MM.1S (cell line): ENCODE data around the gene RFPL3.

Experiments used
- DNase-seq: peaks from one replicate; pipeline ENCODE4 v3.0.0-alpha.2; 2015
- H2AFZ ChIP-seq: fragments of 300-600 bp; sonication (generic); 2 replicates; pipeline ENCODE4 v1.6.0; 2016; ENCODE audit warnings: antibody characterized with exemption, low read length
- H3F3A ChIP-seq: fragments of 300-600 bp; sonication (generic); 2 replicates; pipeline ENCODE4 v1.6.1; 2016; ENCODE audit warnings: mild to moderate bottlenecking, antibody characterized with exemption, low read length, moderate library complexity, mixed read lengths; ENCODE audit not compliant: insufficient read depth
- H3K27ac ChIP-seq: fragments of 300-600 bp; sonication (generic); 2 replicates; pipeline ENCODE4 v1.5.1; 2016; ENCODE audit warnings: mild to moderate bottlenecking, low read length
- H3K27me3 ChIP-seq: fragments of 300-600 bp; sonication (generic); replicated peaks from 2 replicates; pipeline ENCODE4 v1.6.0; 2016; ENCODE audit warnings: low read length; ENCODE audit not compliant: insufficient read depth
- H3K36me3 ChIP-seq: fragments of 300-600 bp; sonication (generic); replicated peaks from 2 replicates; pipeline ENCODE4 v1.6.1; 2016; ENCODE audit warnings: mild to moderate bottlenecking, low read length, mixed read lengths; ENCODE audit not compliant: insufficient read depth
- H3K4me1 ChIP-seq: fragments of 300-600 bp; sonication (generic); 2 replicates; pipeline ENCODE4 v1.6.1; 2016; ENCODE audit warnings: low read length, mixed read lengths
- H3K4me2 ChIP-seq: fragments of 300-600 bp; sonication (generic); 2 replicates; pipeline ENCODE4 v1.6.0; 2016; ENCODE audit warnings: low read depth, low read length
- H3K4me3 ChIP-seq: fragments of 300-600 bp; sonication (generic); 2 replicates; pipeline ENCODE4 v1.5.1; 2016; ENCODE audit warnings: low read length, mixed read lengths
- H3K79me2 ChIP-seq: fragments of 300-600 bp; sonication (generic); 2 replicates; pipeline ENCODE4 v1.6.1; 2016; ENCODE audit warnings: mixed run types, low read length, mixed read lengths
- H3K9ac ChIP-seq: fragments of 300-600 bp; sonication (generic); 2 replicates; pipeline ENCODE4 v1.6.1; 2016; ENCODE audit warnings: low read length, mixed read lengths
- H3K9me2 ChIP-seq: fragments of 300-600 bp; sonication (generic); replicated peaks from 2 replicates; pipeline ENCODE4 v1.6.1; 2016; ENCODE audit warnings: mild to moderate bottlenecking, low read length, mixed read lengths; ENCODE audit not compliant: insufficient read depth
- H3K9me3 ChIP-seq: fragments of 300-600 bp; sonication (generic); replicated peaks from 2 replicates; pipeline ENCODE4 v1.6.1; 2016; ENCODE audit warnings: mild to moderate bottlenecking, low read length, mixed read lengths; ENCODE audit not compliant: insufficient read depth
- H4K20me1 ChIP-seq: fragments of 300-600 bp; sonication (generic); 2 replicates; pipeline ENCODE4 v1.6.1; 2016; ENCODE audit warnings: mild to moderate bottlenecking, low read length, moderate library complexity, mixed read lengths; ENCODE audit not compliant: insufficient read depth
- CTCF ChIP-seq: fragments of 300-600 bp; sonication (generic); IDR thresholded peaks from 2 replicates; pipeline ENCODE4 v1.5.1; 2016; ENCODE audit warnings: antibody characterized with exemption, low read length, mixed read lengths
- EZH2 ChIP-seq: fragments of 300-600 bp; sonication (generic); optimal IDR thresholded peaks from 2 replicates; pipeline ENCODE3; 2017; ENCODE audit warnings: low read depth, mild to moderate bottlenecking, antibody characterized with exemption, low read length, mixed read lengths
- EZH2phosphoT487 ChIP-seq: fragments of 300-600 bp; sonication (generic); IDR thresholded peaks from 2 replicates; pipeline ENCODE4 v1.6.1; 2018; ENCODE audit warnings: antibody characterized with exemption, low read length

Gene RFPL3

DNA sequence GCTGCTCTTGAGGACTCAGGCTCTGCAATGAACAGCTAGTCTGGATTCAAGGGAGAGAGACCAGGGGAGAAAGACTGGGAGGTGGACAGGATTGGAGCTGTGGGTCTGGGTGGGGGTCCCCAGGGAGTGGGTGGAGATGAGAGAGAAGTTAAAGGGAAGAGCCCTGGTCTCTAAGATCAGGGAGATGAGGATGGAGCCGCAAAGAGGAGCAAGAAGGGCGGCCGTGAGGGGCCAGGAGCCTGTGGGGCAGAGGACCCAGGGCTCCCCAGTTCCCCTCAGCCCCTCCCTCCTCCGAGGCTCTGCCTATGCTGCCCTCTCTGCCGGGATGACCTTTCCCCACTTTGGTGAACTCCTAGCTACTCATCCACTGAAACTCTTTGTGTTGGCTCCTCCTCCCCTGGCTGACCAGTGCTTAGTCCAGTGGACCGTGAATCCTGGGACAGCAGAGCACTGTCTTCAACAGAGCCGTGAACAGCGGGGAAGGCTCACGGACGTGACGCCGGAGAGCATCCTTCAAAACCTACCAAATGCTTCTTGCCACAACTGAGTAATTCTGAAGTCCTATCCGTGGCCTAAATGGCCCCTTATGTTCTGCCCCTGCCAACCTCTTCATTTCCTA, 16.4 kb upstream of the RFPL3 start:
- no peak overlapping the region for H2AFZ ChIP-seq
- no peak overlapping the region for H3K4me3 ChIP-seq
- H3K4me1 ChIP-seq: no peaks in the 10 kb centered on the region
- no peak overlapping the region for H3K4me2 ChIP-seq
- no peaks in the 10 kb centered on the region for H4K20me1 ChIP-seq
- no peaks in the 10 kb centered on the region for H3K27me3 ChIP-seq
- no peaks in the 10 kb centered on the region for H3K79me2 ChIP-seq
- H3K9me2 ChIP-seq: no peaks in the 10 kb centered on the region
- no peaks in the 10 kb centered on the region for H3K9me3 ChIP-seq
- no peaks in the 10 kb centered on the region for H3F3A ChIP-seq
- no peak overlapping the region for H3K9ac ChIP-seq
- no peak overlapping the region for H3K27ac ChIP-seq
- no peak for DNase-seq
- TF ChIP-seq EZH2 (no peak), CTCF (no peak), EZH2phosphoT487 (no peak)
- no peaks in the 10 kb centered on the region for H3K36me3 ChIP-seq

GRCh38 chr22:32342977-32343376, 14.7 kb upstream of the RFPL3 start:
- Histone ChIP-seq H3K9ac (no peak overlapping the region), H3K9me2 (no peaks in the 10 kb centered on the region), H3K4me3 (no peak overlapping the region), H2AFZ (no peak overlapping the region), H3K27ac (no peak overlapping the region), H3K9me3 (no peaks in the 10 kb centered on the region), H4K20me1 (no peaks in the 10 kb centered on the region), H3K36me3 (no peaks in the 10 kb centered on the region), H3K27me3 (no peaks in the 10 kb centered on the region), H3K4me1 (no peaks in the 10 kb centered on the region), H3K79me2 (no peaks in the 10 kb centered on the region), H3K4me2 (no peak overlapping the region), H3F3A (no peaks in the 10 kb centered on the region)
- no peak for DNase-seq
- TF ChIP-seq EZH2phosphoT487 (no peak), EZH2 (no peak), CTCF (no peak)

DNA sequence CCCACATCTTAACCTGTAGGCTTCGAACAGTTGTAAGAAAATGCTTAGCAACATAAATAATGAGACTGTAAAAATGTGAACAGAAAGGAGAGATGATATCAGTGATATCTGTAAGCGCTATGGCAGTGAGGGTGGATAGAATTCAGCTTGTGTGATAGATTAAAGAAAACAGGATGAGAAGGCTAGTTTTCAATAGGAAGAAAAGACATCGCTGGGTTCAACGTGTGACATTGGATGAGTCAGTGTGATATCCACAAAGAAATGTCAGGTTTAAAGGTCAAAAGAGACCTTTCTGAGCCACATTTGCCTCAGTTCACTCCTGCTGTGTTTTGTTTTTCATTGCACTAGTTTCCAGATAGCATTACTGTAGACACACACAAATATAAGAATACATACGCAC, 13.7 kb upstream of the RFPL3 start:
- H3K9me2 ChIP-seq: no peaks in the 10 kb centered on the region
- no peaks in the 10 kb centered on the region for H3K79me2 ChIP-seq

More for the DNA sequence above, 13.7 kb upstream of the RFPL3 start:
- Histone ChIP-seq H3K9me3 (no peaks in the 10 kb centered on the region), H3K27ac (no peak overlapping the region), H3K27me3 (no peaks in the 10 kb centered on the region), H4K20me1 (no peaks in the 10 kb centered on the region), H3K36me3 (no peaks in the 10 kb centered on the region), H3K4me1 (no peaks in the 10 kb centered on the region), H3K9ac (no peak overlapping the region), H3K4me3 (no peak overlapping the region), H2AFZ (no peak overlapping the region), H3F3A (no peaks in the 10 kb centered on the region), H3K4me2 (no peak overlapping the region)
- no peak for DNase-seq
- TF ChIP-seq EZH2phosphoT487 (no peak), CTCF (no peak), EZH2 (no peak)
